SK-N-MC (cell line): Measurements from ENCODE around the gene CDK4.

Source experiments
- DNase-seq: peaks from one replicate; pipeline ENCODE4 v3.0.0-alpha.2; 2011; ENCODE audit warnings: low read depth, low spot score
- H3K27ac ChIP-seq: fragments of 200-600 bp; sonication (generic); 2 replicates; pipeline ENCODE4 v1.5.1; 2016; ENCODE audit warnings: mixed run types
- H3K36me3 ChIP-seq: fragments of 200-600 bp; sonication (generic); 2 replicates; pipeline ENCODE4 v1.6.1; 2017; ENCODE audit warnings: antibody characterized with exemption, low read length, mixed read lengths; ENCODE audit not compliant: insufficient read depth
- H3K4me3 ChIP-seq: fragments of 200-600 bp; sonication (generic); 2 replicates; pipeline ENCODE4 v1.5.1; 2016
- H3K9ac ChIP-seq: fragments of 200-600 bp; sonication (generic); 2 replicates; pipeline ENCODE4 v1.8.0; 2017; ENCODE audit warnings: mixed run types, mixed read lengths; ENCODE audit not compliant: insufficient read length
- H3K9me3 ChIP-seq: fragments of 200-600 bp; sonication (generic); 2 replicates; pipeline ENCODE4 v1.6.1; 2017; ENCODE audit warnings: low read depth, mild to moderate bottlenecking, antibody characterized with exemption, low read length, moderate library complexity, mixed read lengths
- EZH2 ChIP-seq: fragments of 200-600 bp; sonication (generic); IDR thresholded peaks from one replicate; pipeline ENCODE4 v1.6.1; 2017; ENCODE audit warnings: antibody characterized with exemption
- FOXP2 ChIP-seq: optimal IDR thresholded peaks from 2 replicates; pipeline ENCODE3; 2011; ENCODE audit warnings: mild to moderate bottlenecking, moderate library complexity; ENCODE audit not compliant: insufficient read depth; ENCODE audit errors: extremely low read length, control extremely low read depth
- POLR2AphosphoS5 ChIP-seq: IDR thresholded peaks from 2 replicates; pipeline ENCODE4 v1.6.1; 2012; ENCODE audit warnings: mild to moderate bottlenecking, low read depth, low read length, borderline replicate concordance

The CDK4 gene

GRCh38 chr12:57782608-57783465, 30.7 kb upstream of the CDK4 start, which contains the start of gene TSFM:
TSS of gene TSFM (plus strand) at chr12:57782787. CDS start at chr12:57782802, 15 bp downstream.
- H3K9ac ChIP-seq, result peak within 1 kb of the TSS; percentile 91
- H3K27ac ChIP-seq, result no peak within 1 kb of the TSS
- no peaks in the 10 kb centered on the region for H3K9me3 ChIP-seq
- peaks cover 31% of the 10 kb centered on the region for H3K36me3 ChIP-seq
- peak within 1 kb of the TSS; percentile 87 for H3K4me3 ChIP-seq
- TF ChIP-seq EZH2, result no peak
- peak; percentile 96 for TF ChIP-seq FOXP2
- peak; percentile 96 for TF ChIP-seq POLR2AphosphoS5
- peak; percentile 81 for DNase-seq

GRCh38 chr12:57782243-57782607, 30.1 kb upstream of the CDK4 start:
- DNase-seq, result no peak
- Histone ChIP-seq H3K36me3 (peaks cover 25% of the 10 kb centered on the region), H3K9ac (peak overlapping the region; percentile 24), H3K27ac (no peak overlapping the region), H3K9me3 (no peaks in the 10 kb centered on the region), H3K4me3 (peak overlapping the region; percentile 87)
- TF ChIP-seq EZH2, result no peak
- no peak for TF ChIP-seq POLR2AphosphoS5
- TF ChIP-seq FOXP2, result no peak

DNA sequence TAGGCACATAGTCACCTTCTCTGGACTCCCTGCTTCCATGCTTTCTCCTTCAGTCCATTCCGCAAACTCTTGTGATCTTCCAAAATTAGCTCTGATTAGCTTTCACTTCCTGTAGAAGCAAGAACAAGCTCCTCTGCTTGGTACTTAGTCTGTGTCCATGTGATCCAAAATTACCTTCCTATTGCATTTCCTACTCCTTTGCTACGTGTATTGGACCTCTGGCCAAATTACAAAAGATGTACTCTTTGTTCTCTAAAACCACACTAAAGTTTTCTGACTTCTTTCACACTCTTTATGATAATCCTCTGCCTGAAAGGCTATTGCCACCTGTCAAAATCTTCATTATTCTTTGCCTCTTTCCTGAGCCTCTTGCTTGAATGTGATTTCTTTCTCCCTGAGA, 29.7 kb upstream of the CDK4 start:
- no peak for TF ChIP-seq EZH2
- TF ChIP-seq FOXP2, result no peak
- TF ChIP-seq POLR2AphosphoS5, result no peak
- Histone ChIP-seq H3K27ac (no peak overlapping the region), H3K9ac (no peak overlapping the region), H3K4me3 (no peak overlapping the region), H3K36me3 (peaks cover 21% of the 10 kb centered on the region), H3K9me3 (no peaks in the 10 kb centered on the region)
- no peak for DNase-seq

DNA sequence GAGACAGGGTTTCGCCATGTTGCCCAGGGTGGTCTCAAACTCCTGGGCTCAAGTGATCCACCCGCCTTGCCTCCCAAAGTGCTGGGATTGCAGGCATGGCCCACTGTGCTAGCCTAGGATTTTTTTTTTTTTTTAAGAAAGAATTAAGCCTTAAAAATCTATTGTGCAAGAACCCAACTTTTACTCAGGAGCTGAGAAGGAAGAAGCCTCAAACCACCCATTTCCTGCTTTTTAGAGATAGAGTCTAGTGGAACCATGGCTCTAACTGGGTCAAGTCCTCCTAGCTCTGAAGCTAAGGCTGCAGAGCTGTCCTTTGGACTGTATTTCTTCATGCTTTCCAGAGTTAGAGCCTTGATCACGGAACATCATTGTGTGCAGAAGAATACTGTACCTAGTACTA, 29.1 kb upstream of the CDK4 start:
- Histone ChIP-seq H3K36me3 (peaks cover 15% of the 10 kb centered on the region), H3K4me3 (no peak overlapping the region), H3K27ac (no peak overlapping the region), H3K9me3 (no peaks in the 10 kb centered on the region), H3K9ac (no peak overlapping the region)
- no peak for DNase-seq
- TF ChIP-seq EZH2 (no peak), FOXP2 (no peak), POLR2AphosphoS5 (no peak)

- H3K36me3 ChIP-seq, result peaks cover 7% of the 10 kb centered on the region
- H3K4me3 ChIP-seq, result no peak overlapping the region
- no peak for DNase-seq
- no peak overlapping the region for H3K9ac ChIP-seq
- H3K27ac ChIP-seq, result no peak overlapping the region
- TF ChIP-seq EZH2, result no peak
- TF ChIP-seq FOXP2, result no peak
- TF ChIP-seq POLR2AphosphoS5, result no peak
- no peaks in the 10 kb centered on the region for H3K9me3 ChIP-seq
Measured at GRCh38 chr12:57780284-57780897, 28.3 kb upstream of the CDK4 start.

- H3K9me3 ChIP-seq, result no peaks in the 10 kb centered on the region
- no peak overlapping the region for H3K4me3 ChIP-seq
- no peak for DNase-seq
- peaks cover 4% of the 10 kb centered on the region for H3K36me3 ChIP-seq
- no peak overlapping the region for H3K9ac ChIP-seq
- no peak for TF ChIP-seq EZH2
- no peak for TF ChIP-seq POLR2AphosphoS5
- no peak for TF ChIP-seq FOXP2
- H3K27ac ChIP-seq, result no peak overlapping the region
Measured at GRCh38 chr12:57779736-57780135, 27.6 kb upstream of the CDK4 start.

GRCh38 chr12:57777911-57778310, 25.8 kb upstream of the CDK4 start:
- Histone ChIP-seq H3K4me3 (no peak overlapping the region), H3K9me3 (no peaks in the 10 kb centered on the region), H3K36me3 (no peaks in the 10 kb centered on the region), H3K27ac (no peak overlapping the region), H3K9ac (no peak overlapping the region)
- no peak for TF ChIP-seq EZH2
- TF ChIP-seq FOXP2, result no peak
- no peak for TF ChIP-seq POLR2AphosphoS5
- DNase-seq, result no peak

DNA sequence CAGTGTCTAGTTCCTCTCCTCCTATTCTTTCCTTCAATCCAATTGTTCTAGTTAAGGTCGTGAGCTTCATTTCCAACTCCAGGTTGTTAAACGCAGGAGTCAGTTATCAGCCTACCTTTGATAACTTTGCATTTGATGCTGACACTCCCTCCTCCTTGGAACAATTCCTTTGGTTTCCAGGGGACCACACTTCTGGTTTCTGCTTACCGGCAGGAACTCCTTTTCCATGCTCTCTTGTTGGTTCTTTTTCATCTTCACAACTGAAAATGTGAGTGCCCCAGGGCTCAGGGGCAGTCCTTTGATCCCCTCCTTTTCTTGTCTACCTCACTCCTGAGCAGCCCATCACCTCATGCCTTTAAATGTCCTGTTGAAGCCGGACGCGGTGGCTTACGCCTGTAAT, 25.3 kb upstream of the CDK4 start:
- Histone ChIP-seq H3K9ac (no peak overlapping the region), H3K27ac (no peak overlapping the region), H3K36me3 (no peaks in the 10 kb centered on the region), H3K9me3 (no peaks in the 10 kb centered on the region), H3K4me3 (no peak overlapping the region)
- DNase-seq, result no peak
- no peak for TF ChIP-seq EZH2
- TF ChIP-seq POLR2AphosphoS5, result no peak
- TF ChIP-seq FOXP2, result no peak

GRCh38 chr12:57776247-57776587, 24.1 kb upstream of the CDK4 start:
- H3K9me3 ChIP-seq, result no peaks in the 10 kb centered on the region
- no peak for DNase-seq
- no peak overlapping the region for H3K4me3 ChIP-seq
- H3K27ac ChIP-seq, result no peak overlapping the region
- no peaks in the 10 kb centered on the region for H3K36me3 ChIP-seq
- no peak overlapping the region for H3K9ac ChIP-seq
- TF ChIP-seq EZH2 (no peak), FOXP2 (no peak), POLR2AphosphoS5 (no peak)
